WTC11 (cell line): ENCODE results near the gene SIM2. TPM values are rescaled to one million over a fixed set of nuclear protein-coding genes. Genes with fewer than 3 reads are reported as not detected.

ENCODE experiments used
- ATAC-seq: fragments of 200-7000 bp; cut with Tn5 transposase; 2 replicates; pipeline ENCODE4 v1.10.0; 2021; ENCODE audit warnings: mild to moderate bottlenecking, moderate library complexity
- CTCF ChIA-PET: fragments of 300-600 bp; sonication (Branson Sonifier 250); formaldehyde crosslinking; loops from one replicate; lab custom pipeline; 2021; ENCODE audit warnings: antibody characterized with exemption; lab: Charles Lee
- POLR2A ChIA-PET: fragments of 350-600 bp; sonication (Branson Sonifier 250); formaldehyde crosslinking; loops from one replicate; lab custom pipeline; 2021; ENCODE audit warnings: antibody characterized with exemption; lab: Charles Lee
- DNase-seq: peaks from one replicate; pipeline ENCODE4 v3.0.0; 2021; ENCODE audit warnings: low spot score
- H3K27ac Mint-ChIP-seq: 2 replicates; pipeline ENCODE4 v1.8.0; 2021; ENCODE audit warnings: mixed read lengths
- H3K27me3 Mint-ChIP-seq: 2 replicates; pipeline ENCODE4 v1.8.0; 2021; ENCODE audit warnings: low read depth, mild to moderate bottlenecking, moderate library complexity, mixed read lengths
- H3K36me3 Mint-ChIP-seq: 2 replicates; pipeline ENCODE4 v1.8.0; 2021; ENCODE audit warnings: mixed read lengths
- H3K4me1 Mint-ChIP-seq: 2 replicates; pipeline ENCODE4 v1.8.0; 2022; ENCODE audit warnings: mixed read lengths
- H3K4me3 Mint-ChIP-seq: 2 replicates; pipeline ENCODE4 v1.8.0; 2021; ENCODE audit warnings: mild to moderate bottlenecking, moderate library complexity, mixed read lengths
- H3K9me3 Mint-ChIP-seq: 2 replicates; pipeline ENCODE4 v1.8.0; 2021; ENCODE audit warnings: mixed read lengths
- ATF1 ChIP-seq: sonication (generic); formaldehyde crosslinking; IDR thresholded peaks from 2 replicates; pipeline ENCODE4 v1.8.1; 2023; ENCODE audit warnings: mild to moderate bottlenecking, moderate library complexity, missing genetic modification reagents
- CBFB ChIP-seq: sonication (generic); formaldehyde crosslinking; IDR thresholded peaks from 2 replicates; pipeline ENCODE4 v1.8.1; 2022; ENCODE audit warnings: mild to moderate bottlenecking, low read depth, missing genetic modification reagents
- CREB1 ChIP-seq: sonication (generic); formaldehyde crosslinking; IDR thresholded peaks from 2 replicates; pipeline ENCODE4 v1.8.0; 2023; ENCODE audit warnings: mild to moderate bottlenecking, missing genetic modification reagents
- ETV6 ChIP-seq: sonication (generic); formaldehyde crosslinking; IDR thresholded peaks from 2 replicates; pipeline ENCODE4 v1.8.1; 2022; ENCODE audit warnings: mild to moderate bottlenecking, missing genetic modification reagents
- FOXP1 ChIP-seq: sonication (generic); formaldehyde crosslinking; IDR thresholded peaks from 2 replicates; pipeline ENCODE4 v1.8.0; 2022; ENCODE audit warnings: missing genetic modification reagents, mild to moderate bottlenecking, moderate library complexity, borderline replicate concordance
- JAZF1 ChIP-seq: fragments of 250-450 bp; sonication (Bioruptor Pico); IDR thresholded peaks from 2 replicates; pipeline ENCODE4 v1.9.0; 2021; ENCODE audit warnings: moderate library complexity, mild to moderate bottlenecking, inconsistent platforms
- MLX ChIP-seq: sonication (generic); formaldehyde crosslinking; IDR thresholded peaks from 2 replicates; pipeline ENCODE4 v1.8.1; 2023; ENCODE audit warnings: mild to moderate bottlenecking, missing genetic modification reagents, moderate library complexity
- NR3C1 ChIP-seq: sonication (generic); formaldehyde crosslinking; conservative IDR thresholded peaks from 2 replicates; pipeline ENCODE4 v1.8.1; 2023; ENCODE audit warnings: low read depth, mild to moderate bottlenecking, missing genetic modification reagents
- RELA ChIP-seq: sonication (generic); formaldehyde crosslinking; IDR thresholded peaks from 2 replicates; pipeline ENCODE4 v1.8.1; 2022; ENCODE audit warnings: missing genetic modification reagents, mild to moderate bottlenecking, borderline replicate concordance
- ZNF423 ChIP-seq: fragments of 250-450 bp; sonication (Bioruptor Pico); IDR thresholded peaks from 2 replicates; pipeline ENCODE4 v2.1.2; 2022; ENCODE audit warnings: mild to moderate bottlenecking, moderate library complexity
- ZNF671 ChIP-seq: fragments of 250-450 bp; sonication (Bioruptor Pico); IDR thresholded peaks from 2 replicates; pipeline ENCODE4 v1.8.0; 2021; ENCODE audit warnings: mild to moderate bottlenecking
- total RNA-seq: library from RNA; stranded (reverse); gene quantifications from 3 replicates; pipeline ENCODE4 v1.2.3, GENCODE V29; 2021
- TF ChIP-seq, protein P1 (sequence below): sonication (generic); formaldehyde crosslinking; IDR thresholded peaks from 2 replicates; pipeline ENCODE4 v1.8.1; 2023; ENCODE audit warnings: mild to moderate bottlenecking, missing genetic modification reagents
- TF ChIP-seq, protein P2 (sequence below): sonication (generic); formaldehyde crosslinking; IDR thresholded peaks from 2 replicates; pipeline ENCODE4 v1.8.1; 2023; ENCODE audit warnings: mild to moderate bottlenecking, missing genetic modification reagents, borderline replicate concordance
- TF ChIP-seq, protein P3 (sequence below): sonication (generic); formaldehyde crosslinking; IDR thresholded peaks from 2 replicates; pipeline ENCODE4 v1.8.1; 2022; ENCODE audit warnings: missing genetic modification reagents, borderline replicate concordance
- TF ChIP-seq, protein P4 (sequence below): sonication (generic); formaldehyde crosslinking; IDR thresholded peaks from 2 replicates; pipeline ENCODE4 v1.8.0; 2022; ENCODE audit warnings: missing genetic modification reagents

The SIM2 gene
- total RNA-seq, 1 experiment from 2014 or later: 0.17 TPM

DNA sequence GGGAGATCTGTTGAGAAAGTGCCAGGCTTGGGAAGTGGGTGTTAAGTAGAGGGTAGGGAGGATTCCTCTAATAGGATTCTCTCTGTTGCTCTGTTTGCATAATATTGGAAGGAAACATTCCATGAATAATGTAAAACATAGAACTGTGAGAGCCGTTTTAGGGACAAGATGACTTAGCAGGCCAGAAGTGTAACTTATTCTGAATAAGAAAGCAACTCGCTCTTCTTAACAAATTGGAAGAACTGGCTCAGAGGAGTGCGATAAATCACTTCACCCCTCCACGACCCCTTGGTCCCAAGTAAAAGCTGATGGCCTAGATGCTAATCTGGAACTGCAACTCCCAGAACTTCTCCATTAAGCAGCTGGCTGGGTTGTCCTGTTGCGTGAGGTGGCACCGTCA is 19.1 kb downstream of the SIM2 start (continued):
- no peak for TF ChIP-seq ZNF423 (CRISPR knock-in tag)
- no peak for TF ChIP-seq ATF1
- TF ChIP-seq, protein P1, sequence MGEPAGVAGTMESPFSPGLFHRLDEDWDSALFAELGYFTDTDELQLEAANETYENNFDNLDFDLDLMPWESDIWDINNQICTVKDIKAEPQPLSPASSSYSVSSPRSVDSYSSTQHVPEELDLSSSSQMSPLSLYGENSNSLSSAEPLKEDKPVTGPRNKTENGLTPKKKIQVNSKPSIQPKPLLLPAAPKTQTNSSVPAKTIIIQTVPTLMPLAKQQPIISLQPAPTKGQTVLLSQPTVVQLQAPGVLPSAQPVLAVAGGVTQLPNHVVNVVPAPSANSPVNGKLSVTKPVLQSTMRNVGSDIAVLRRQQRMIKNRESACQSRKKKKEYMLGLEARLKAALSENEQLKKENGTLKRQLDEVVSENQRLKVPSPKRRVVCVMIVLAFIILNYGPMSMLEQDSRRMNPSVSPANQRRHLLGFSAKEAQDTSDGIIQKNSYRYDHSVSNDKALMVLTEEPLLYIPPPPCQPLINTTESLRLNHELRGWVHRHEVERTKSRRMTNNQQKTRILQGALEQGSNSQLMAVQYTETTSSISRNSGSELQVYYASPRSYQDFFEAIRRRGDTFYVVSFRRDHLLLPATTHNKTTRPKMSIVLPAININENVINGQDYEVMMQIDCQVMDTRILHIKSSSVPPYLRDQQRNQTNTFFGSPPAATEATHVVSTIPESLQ: no peak

DNA sequence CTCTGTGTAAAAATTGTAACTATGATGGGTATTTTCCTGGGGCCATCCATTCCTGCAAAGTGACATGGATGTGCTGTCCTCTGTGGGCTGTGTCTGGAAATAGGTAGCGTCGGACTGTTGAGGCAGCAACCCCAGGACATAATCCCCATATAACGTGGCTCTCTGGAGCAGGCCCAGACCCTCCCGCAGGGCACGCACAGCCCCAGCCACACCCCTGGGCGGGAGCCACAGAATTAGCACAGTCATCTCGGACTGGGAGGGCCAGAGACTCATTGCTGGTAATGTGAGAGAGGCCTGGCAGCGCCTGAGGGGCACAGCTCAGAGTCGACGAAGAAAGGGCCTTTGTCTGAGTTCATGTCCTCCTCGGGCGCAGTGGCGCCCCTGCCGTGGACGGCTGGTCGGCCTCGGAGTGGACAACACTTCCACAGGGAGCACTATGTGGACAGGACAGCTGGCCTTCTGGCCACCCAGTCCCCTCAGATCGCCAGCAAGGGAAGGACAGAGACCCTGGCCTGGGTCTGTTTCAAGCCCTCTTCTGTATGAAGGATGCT is 20.1 kb downstream of the SIM2 start:
- DNase-seq: no peak
- H3K27me3 Mint-ChIP-seq: peaks cover 15% of the 10 kb centered on the region
- CTCF ChIA-PET: interaction anchor here (0.8 to 1.8 kb wide), 3 partner anchors 9 to 39 kb away, joined by 3 to 4 read pairs (median 4); no protein-coding TSS in a partner anchor

GRCh38 chr21:36719614-36720013 is 20.7 kb downstream of the SIM2 start:
- Mint-ChIP-seq H3K4me3 (no peak overlapping the region), H3K4me1 (peaks cover 15% of the 10 kb centered on the region), H3K9me3 (no peaks in the 10 kb centered on the region), H3K27ac (no peak overlapping the region), H3K27me3 (peaks cover 10% of the 10 kb centered on the region), H3K36me3 (no peaks in the 10 kb centered on the region)
- TF ChIP-seq, protein P2, sequence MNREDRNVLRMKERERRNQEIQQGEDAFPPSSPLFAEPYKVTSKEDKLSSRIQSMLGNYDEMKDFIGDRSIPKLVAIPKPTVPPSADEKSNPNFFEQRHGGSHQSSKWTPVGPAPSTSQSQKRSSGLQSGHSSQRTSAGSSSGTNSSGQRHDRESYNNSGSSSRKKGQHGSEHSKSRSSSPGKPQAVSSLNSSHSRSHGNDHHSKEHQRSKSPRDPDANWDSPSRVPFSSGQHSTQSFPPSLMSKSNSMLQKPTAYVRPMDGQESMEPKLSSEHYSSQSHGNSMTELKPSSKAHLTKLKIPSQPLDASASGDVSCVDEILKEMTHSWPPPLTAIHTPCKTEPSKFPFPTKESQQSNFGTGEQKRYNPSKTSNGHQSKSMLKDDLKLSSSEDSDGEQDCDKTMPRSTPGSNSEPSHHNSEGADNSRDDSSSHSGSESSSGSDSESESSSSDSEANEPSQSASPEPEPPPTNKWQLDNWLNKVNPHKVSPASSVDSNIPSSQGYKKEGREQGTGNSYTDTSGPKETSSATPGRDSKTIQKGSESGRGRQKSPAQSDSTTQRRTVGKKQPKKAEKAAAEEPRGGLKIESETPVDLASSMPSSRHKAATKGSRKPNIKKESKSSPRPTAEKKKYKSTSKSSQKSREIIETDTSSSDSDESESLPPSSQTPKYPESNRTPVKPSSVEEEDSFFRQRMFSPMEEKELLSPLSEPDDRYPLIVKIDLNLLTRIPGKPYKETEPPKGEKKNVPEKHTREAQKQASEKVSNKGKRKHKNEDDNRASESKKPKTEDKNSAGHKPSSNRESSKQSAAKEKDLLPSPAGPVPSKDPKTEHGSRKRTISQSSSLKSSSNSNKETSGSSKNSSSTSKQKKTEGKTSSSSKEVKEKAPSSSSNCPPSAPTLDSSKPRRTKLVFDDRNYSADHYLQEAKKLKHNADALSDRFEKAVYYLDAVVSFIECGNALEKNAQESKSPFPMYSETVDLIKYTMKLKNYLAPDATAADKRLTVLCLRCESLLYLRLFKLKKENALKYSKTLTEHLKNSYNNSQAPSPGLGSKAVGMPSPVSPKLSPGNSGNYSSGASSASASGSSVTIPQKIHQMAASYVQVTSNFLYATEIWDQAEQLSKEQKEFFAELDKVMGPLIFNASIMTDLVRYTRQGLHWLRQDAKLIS (CRISPR knock-in tag): no peak
- no peak for ATAC-seq
- CTCF ChIA-PET: interaction anchor here (0.8 to 1.8 kb wide), 4 partner anchors 9 to 38 kb away, joined by 3 to 4 read pairs (median 4); no protein-coding TSS in a partner anchor
- POLR2A ChIA-PET: no interaction called here
- DNase-seq: no peak

More for the DNA sequence above, 20.1 kb downstream of the SIM2 start:
- H3K27ac Mint-ChIP-seq: no peak overlapping the region
- peaks cover 15% of the 10 kb centered on the region for H3K4me1 Mint-ChIP-seq
- H3K9me3 Mint-ChIP-seq: no peaks in the 10 kb centered on the region
- no peak for ATAC-seq
- H3K4me3 Mint-ChIP-seq: no peak overlapping the region
- POLR2A ChIA-PET: no interaction called here
- H3K36me3 Mint-ChIP-seq: no peaks in the 10 kb centered on the region
- TF ChIP-seq CBFB (CRISPR knock-in tag) (no peak), ATF1 (no peak)
- TF ChIP-seq, protein P1: no peak
- TF ChIP-seq, protein P3, sequence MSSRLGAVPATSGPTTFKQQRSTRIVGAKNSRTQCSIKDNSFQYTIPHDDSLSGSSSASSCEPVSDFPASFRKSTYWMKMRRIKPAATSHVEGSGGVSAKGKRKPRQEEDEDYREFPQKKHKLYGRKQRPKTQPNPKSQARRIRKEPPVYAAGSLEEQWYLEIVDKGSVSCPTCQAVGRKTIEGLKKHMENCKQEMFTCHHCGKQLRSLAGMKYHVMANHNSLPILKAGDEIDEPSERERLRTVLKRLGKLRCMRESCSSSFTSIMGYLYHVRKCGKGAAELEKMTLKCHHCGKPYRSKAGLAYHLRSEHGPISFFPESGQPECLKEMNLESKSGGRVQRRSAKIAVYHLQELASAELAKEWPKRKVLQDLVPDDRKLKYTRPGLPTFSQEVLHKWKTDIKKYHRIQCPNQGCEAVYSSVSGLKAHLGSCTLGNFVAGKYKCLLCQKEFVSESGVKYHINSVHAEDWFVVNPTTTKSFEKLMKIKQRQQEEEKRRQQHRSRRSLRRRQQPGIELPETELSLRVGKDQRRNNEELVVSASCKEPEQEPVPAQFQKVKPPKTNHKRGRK (CRISPR knock-in tag): no peak

GRCh38 chr21:36721817-36722216 is 22.9 kb downstream of the SIM2 start:
- ChIA-PET POLR2A (no interaction called here), CTCF (no interaction called here)
- H3K9me3 Mint-ChIP-seq: no peaks in the 10 kb centered on the region
- no peak overlapping the region for H3K27ac Mint-ChIP-seq
- no peaks in the 10 kb centered on the region for H3K36me3 Mint-ChIP-seq
- H3K27me3 Mint-ChIP-seq: peaks cover 4% of the 10 kb centered on the region
- H3K4me1 Mint-ChIP-seq: peaks cover 15% of the 10 kb centered on the region
- DNase-seq: no peak
- no peak overlapping the region for H3K4me3 Mint-ChIP-seq
- ATAC-seq: no peak
- TF ChIP-seq RELA (CRISPR knock-in tag): no peak
- no peak for TF ChIP-seq CREB1 (CRISPR knock-in tag)
- TF ChIP-seq, protein P4, sequence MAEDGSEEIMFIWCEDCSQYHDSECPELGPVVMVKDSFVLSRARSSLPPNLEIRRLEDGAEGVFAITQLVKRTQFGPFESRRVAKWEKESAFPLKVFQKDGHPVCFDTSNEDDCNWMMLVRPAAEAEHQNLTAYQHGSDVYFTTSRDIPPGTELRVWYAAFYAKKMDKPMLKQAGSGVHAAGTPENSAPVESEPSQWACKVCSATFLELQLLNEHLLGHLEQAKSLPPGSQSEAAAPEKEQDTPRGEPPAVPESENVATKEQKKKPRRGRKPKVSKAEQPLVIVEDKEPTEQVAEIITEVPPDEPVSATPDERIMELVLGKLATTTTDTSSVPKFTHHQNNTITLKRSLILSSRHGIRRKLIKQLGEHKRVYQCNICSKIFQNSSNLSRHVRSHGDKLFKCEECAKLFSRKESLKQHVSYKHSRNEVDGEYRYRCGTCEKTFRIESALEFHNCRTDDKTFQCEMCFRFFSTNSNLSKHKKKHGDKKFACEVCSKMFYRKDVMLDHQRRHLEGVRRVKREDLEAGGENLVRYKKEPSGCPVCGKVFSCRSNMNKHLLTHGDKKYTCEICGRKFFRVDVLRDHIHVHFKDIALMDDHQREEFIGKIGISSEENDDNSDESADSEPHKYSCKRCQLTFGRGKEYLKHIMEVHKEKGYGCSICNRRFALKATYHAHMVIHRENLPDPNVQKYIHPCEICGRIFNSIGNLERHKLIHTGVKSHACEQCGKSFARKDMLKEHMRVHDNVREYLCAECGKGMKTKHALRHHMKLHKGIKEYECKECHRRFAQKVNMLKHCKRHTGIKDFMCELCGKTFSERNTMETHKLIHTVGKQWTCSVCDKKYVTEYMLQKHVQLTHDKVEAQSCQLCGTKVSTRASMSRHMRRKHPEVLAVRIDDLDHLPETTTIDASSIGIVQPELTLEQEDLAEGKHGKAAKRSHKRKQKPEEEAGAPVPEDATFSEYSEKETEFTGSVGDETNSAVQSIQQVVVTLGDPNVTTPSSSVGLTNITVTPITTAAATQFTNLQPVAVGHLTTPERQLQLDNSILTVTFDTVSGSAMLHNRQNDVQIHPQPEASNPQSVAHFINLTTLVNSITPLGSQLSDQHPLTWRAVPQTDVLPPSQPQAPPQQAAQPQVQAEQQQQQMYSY: no peak
- TF ChIP-seq ETV6 (CRISPR knock-in tag): no peak
- TF ChIP-seq JAZF1: no peak
- TF ChIP-seq MLX (CRISPR knock-in tag): no peak
- no peak for TF ChIP-seq NR3C1 (CRISPR knock-in tag)
- no peak for TF ChIP-seq ZNF671
- no peak for TF ChIP-seq FOXP1 (CRISPR knock-in tag)
